IMR-90 (cell line): ENCODE data around the gene PLPP4. TPM values are rescaled to one million over a fixed set of nuclear protein-coding genes. Genes with fewer than 3 reads are reported as not detected.
"Not testable (repeated sequence)": the region's sequence is repeated elsewhere in the genome, so short reads cannot be mapped to it uniquely, and the experiment has no call there.

Experiments
- ATAC-seq: fragments of 200-7000 bp; cut with Tn5 transposase; 2 replicates; pipeline ENCODE4 v1.9.1; 2020; ENCODE audit warnings: low read depth, mild to moderate bottlenecking, moderate library complexity
- BruUV-seq: library from RNA; stranded (reverse); fragments of 400-500 nt; replicated peaks from 2 replicates; lab custom pipeline; 2021; lab: Mats Ljungman, UMichigan
- CTCF ChIA-PET: fragments of 300-600 bp; formaldehyde crosslinking; extraction: SDS; loops from one replicate; lab custom pipeline; 2021; ENCODE audit warnings: antibody characterized with exemption; lab: Yijun Ruan, JAX
- POLR2A ChIA-PET: fragments of 300-600 bp; sonication (Branson Sonifier 250); formaldehyde crosslinking; loops from one replicate; lab custom pipeline; 2022; ENCODE audit warnings: antibody characterized with exemption; ENCODE audit not compliant: unreplicated experiment; lab: Charles Lee
- DNase-seq: peaks from one replicate; pipeline ENCODE4 v3.0.0; 2013
- H2AFZ ChIP-seq: replicated peaks from 2 replicates; pipeline ENCODE3; 2013; ENCODE audit warnings: low read length, mild to moderate bottlenecking; ENCODE audit not compliant: poor library complexity
- H2AK5ac ChIP-seq: 2 replicates; pipeline ENCODE4 v1.6.1; 2013; ENCODE audit warnings: low read depth, low read length, inconsistent platforms
- H2AK9ac ChIP-seq: replicated peaks from 2 replicates; pipeline ENCODE3; 2013; ENCODE audit warnings: mild to moderate bottlenecking, low read depth, low read length, moderate library complexity; ENCODE audit not compliant: poor library complexity
- H2BK120ac ChIP-seq: 2 replicates; pipeline ENCODE4 v1.6.1; 2013; ENCODE audit warnings: low read depth, low read length, inconsistent platforms
- H2BK15ac ChIP-seq: 3 replicates; pipeline ENCODE4 v1.6.1; 2013; ENCODE audit warnings: low read depth, low read length, inconsistent platforms
- H2BK20ac ChIP-seq: 2 replicates; pipeline ENCODE4 v1.6.1; 2013; ENCODE audit warnings: low read depth, mild to moderate bottlenecking, inconsistent platforms, low read length, moderate library complexity
- H2BK5ac ChIP-seq: 2 replicates; pipeline ENCODE4 v1.6.1; 2013; ENCODE audit warnings: mild to moderate bottlenecking, low read depth, low read length, inconsistent platforms; ENCODE audit not compliant: poor library complexity, severe bottlenecking
- H3K14ac ChIP-seq: replicated peaks from 2 replicates; pipeline ENCODE4 v1.6.1; 2013; ENCODE audit warnings: low read depth, low read length, inconsistent platforms
- H3K18ac ChIP-seq: 2 replicates; pipeline ENCODE4 v1.6.1; 2013; ENCODE audit warnings: low read depth, low read length, control low read depth
- H3K23ac ChIP-seq: 2 replicates; pipeline ENCODE4 v1.6.1; 2013; ENCODE audit warnings: low read depth, low read length, inconsistent platforms
- H3K27ac ChIP-seq: 2 replicates; pipeline ENCODE4 v1.5.1; 2013; ENCODE audit warnings: mild to moderate bottlenecking, control low read depth, low read length; ENCODE audit not compliant: insufficient read depth
- H3K27me3 ChIP-seq: 2 replicates; pipeline ENCODE4 v1.6.1; 2013; ENCODE audit warnings: low read length; ENCODE audit not compliant: control insufficient read depth, insufficient read depth
- H3K36me3 ChIP-seq: 2 replicates; pipeline ENCODE4 v1.6.1; 2013; ENCODE audit warnings: low read length, mixed read lengths; ENCODE audit not compliant: control insufficient read depth, insufficient read depth
- H3K4ac ChIP-seq: 2 replicates; pipeline ENCODE4 v1.6.1; 2013; ENCODE audit warnings: low read depth, low read length, inconsistent platforms
- H3K4me1 ChIP-seq: 2 replicates; pipeline ENCODE4 v1.6.1; 2013; ENCODE audit warnings: low read length, mixed read lengths; ENCODE audit not compliant: control insufficient read depth, insufficient read depth
- H3K4me2 ChIP-seq: 2 replicates; pipeline ENCODE4 v1.6.1; 2013; ENCODE audit warnings: low read depth, mild to moderate bottlenecking, control low read depth, low read length, moderate library complexity
- H3K4me3 ChIP-seq: 2 replicates; pipeline ENCODE4 v1.5.1; 2013; ENCODE audit warnings: low read depth, mild to moderate bottlenecking, control low read depth, low read length, moderate library complexity; ENCODE audit not compliant: insufficient read depth
- H3K56ac ChIP-seq: 2 replicates; pipeline ENCODE4 v1.6.1; 2013; ENCODE audit warnings: low read length, inconsistent platforms; ENCODE audit not compliant: insufficient read depth; ENCODE audit errors: extremely low read depth
- H3K79me1 ChIP-seq, 2 experiments: 2 replicates each; pipeline ENCODE4 v1.6.1; 2013; ENCODE audit warnings: low read length in 2 of 2, inconsistent platforms in 1 of 2, low read depth in 1 of 2
- H3K9ac ChIP-seq: 2 replicates; pipeline ENCODE4 v1.6.1; 2013; ENCODE audit warnings: low read depth, low read length, control low read depth
- H3K9me1 ChIP-seq: 2 replicates; pipeline ENCODE4 v1.6.1; 2013; ENCODE audit warnings: low read length, inconsistent platforms; ENCODE audit not compliant: insufficient read depth
- H3K9me3 ChIP-seq: 2 replicates; pipeline ENCODE4 v1.6.1; 2013; ENCODE audit warnings: low read length; ENCODE audit not compliant: control insufficient read depth, insufficient read depth
- H4K20me1 ChIP-seq: 2 replicates; pipeline ENCODE4 v1.6.1; 2013; ENCODE audit warnings: low read length, inconsistent platforms; ENCODE audit not compliant: insufficient read depth
- H4K5ac ChIP-seq: 2 replicates; pipeline ENCODE4 v1.6.1; 2013; ENCODE audit warnings: mild to moderate bottlenecking, low read depth, low read length, control low read depth
- H4K8ac ChIP-seq, 2 experiments: 2 replicates each; pipeline ENCODE4 v1.6.1; 2013; ENCODE audit warnings: low read depth in 2 of 2, low read length in 2 of 2, control low read depth in 1 of 2, inconsistent platforms in 1 of 2
- H4K91ac ChIP-seq: 2 replicates; pipeline ENCODE4 v1.6.1; 2013; ENCODE audit warnings: low read depth, low read length, inconsistent platforms; ENCODE audit not compliant: insufficient read depth
- WGBS, 2 experiments: methylation state at CpG; one replicate each; pipeline versions ENCODE4 v1.1.5 to v1.1.7; 2013; ENCODE audit warnings: missing lambda C conversion rate in 2 of 2; ENCODE audit not compliant: insufficient read length in 1 of 2; ENCODE audit errors: extremely low coverage in 2 of 2; 5-methylcytosine and 5-hydroxymethylcytosine counted together
- dilution Hi-C: fragments of 300-500 bp; cut with HindIII; formaldehyde crosslinking; loops from one replicate; pipeline ENCODE4 v1.14.3; 2018; ENCODE audit warnings: low sequenced_read_pairs; ENCODE audit not compliant: unreplicated experiment
- in situ Hi-C: fragments of 300-500 bp; cut with MboI; formaldehyde crosslinking; loops from 3 replicates; pipeline ENCODE4 v1.14.3; 2019; ENCODE audit warnings: low sequenced_read_pairs, inconsistent platforms, mixed read lengths
- intact Hi-C: fragments of 100-400 bp; cut with micrococcal nuclease; formaldehyde crosslinking; loops from 2 replicates; pipeline ENCODE4 v1.10.0; 2022
- polyA plus RNA-seq, 3 experiments: library from polyadenylated mRNA; depleted of rRNA; stranded (reverse); fragments of >200 nt; gene quantifications; 2 replicates each; pipeline ENCODE4 v1.2.3, GENCODE V29; 2012; ENCODE audit warnings: low replicate concordance in 1 of 3
- total RNA-seq: library from RNA; depleted of rRNA; stranded (reverse); fragments of >200 nt; gene quantifications from 2 replicates; pipeline ENCODE4 v1.2.3, GENCODE V29; 2012

Gene PLPP4
- total and polyA plus RNA-seq, 2 of the 4 experiments (the other 2 are of a cell fraction), result 0.18 to 0.60 TPM

- H3K4me3 ChIP-seq, H3K14ac ChIP-seq, H4K8ac ChIP-seq, H2AK5ac ChIP-seq, H2AFZ ChIP-seq, H2BK120ac ChIP-seq, H2BK15ac ChIP-seq, H3K4me2 ChIP-seq, H3K23ac ChIP-seq, BruUV-seq, H3K27me3 ChIP-seq, H2BK5ac ChIP-seq, H3K56ac ChIP-seq, H3K9ac ChIP-seq, H4K91ac ChIP-seq, DNase-seq, H3K79me1 ChIP-seq, H2AK9ac ChIP-seq, in situ Hi-C loops, H3K36me3 ChIP-seq, CTCF ChIA-PET, H3K27ac ChIP-seq, intact Hi-C loops, dilution Hi-C loops, POLR2A ChIA-PET, H4K5ac ChIP-seq, ATAC-seq, H3K4me1 ChIP-seq, H3K4ac ChIP-seq, H3K18ac ChIP-seq, H3K9me1 ChIP-seq, H4K20me1 ChIP-seq, H2BK20ac ChIP-seq: not testable (repeated sequence)
- peaks cover 20% of the 10 kb centered on the region for H3K9me3 ChIP-seq
- WGBS, 2 experiments, result no CpG with 5 or more reads among the region's 4 CpGs
Observed at GRCh38 chr10:120504227-120504626, 47.2 kb downstream of the PLPP4 start.
